ENCODE results near the gene UCK2. TPM values are rescaled to one million over a fixed set of nuclear protein-coding genes. Genes with fewer than 3 reads are reported as not detected.

UCK2 gene
- total RNA-seq, 2 experiments from 2014 or later: 0.67 to 0.71 TPM

DNA sequence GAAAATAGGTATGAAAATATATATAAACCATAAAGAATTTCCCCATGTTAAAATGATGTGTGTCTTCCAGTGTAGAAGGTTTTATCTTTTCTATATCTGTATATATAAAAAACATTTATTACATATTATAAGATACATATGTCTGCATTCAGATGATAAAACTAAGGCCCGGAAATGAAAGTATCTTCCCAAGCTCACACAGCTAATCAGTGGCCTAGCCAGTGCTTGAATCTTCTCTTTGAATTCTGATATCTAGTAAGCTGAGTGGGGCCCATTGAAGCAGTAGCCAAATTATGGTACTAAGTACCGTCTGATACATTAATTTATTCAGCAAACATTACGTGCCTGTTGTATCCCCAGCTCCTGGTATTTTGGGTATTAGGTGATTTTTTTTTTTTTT, 28.6 kb downstream of the UCK2 start:
- H3K4me3 ChIP-seq (ENCODE audit: low read length): no peak overlapping the region
- H3K27ac ChIP-seq (ENCODE audit: low read depth in 1 of 2, low read length in 2 of 2): no peak overlapping the region
- POLR2A ChIA-PET: no interaction called here
- no peak for DNase-seq
- intact Hi-C loops (cut with DNase I, micrococcal nuclease): no loop called here
- Mint-ChIP-seq H3K4me1 (ENCODE audit: low read depth) (peaks cover 17% of the 10 kb centered on the region), H3K27ac (no peak overlapping the region), H3K27me3 (no peaks in the 10 kb centered on the region), H3K36me3 (ENCODE audit: low read depth) (no peaks in the 10 kb centered on the region), H3K9me3 (no peaks in the 10 kb centered on the region), H3K4me3 (no peak overlapping the region)
- H3K36me3 ChIP-seq (ENCODE audit: insufficient read depth, low read length): no peaks in the 10 kb centered on the region
- CTCF ChIA-PET: no interaction called here
- H3K27me3 ChIP-seq (ENCODE audit: control insufficient read depth in 1 of 2, insufficient read depth in 2 of 2, low read length in 2 of 2): no peaks in the 10 kb centered on the region
- TF ChIP-seq, protein P1, sequence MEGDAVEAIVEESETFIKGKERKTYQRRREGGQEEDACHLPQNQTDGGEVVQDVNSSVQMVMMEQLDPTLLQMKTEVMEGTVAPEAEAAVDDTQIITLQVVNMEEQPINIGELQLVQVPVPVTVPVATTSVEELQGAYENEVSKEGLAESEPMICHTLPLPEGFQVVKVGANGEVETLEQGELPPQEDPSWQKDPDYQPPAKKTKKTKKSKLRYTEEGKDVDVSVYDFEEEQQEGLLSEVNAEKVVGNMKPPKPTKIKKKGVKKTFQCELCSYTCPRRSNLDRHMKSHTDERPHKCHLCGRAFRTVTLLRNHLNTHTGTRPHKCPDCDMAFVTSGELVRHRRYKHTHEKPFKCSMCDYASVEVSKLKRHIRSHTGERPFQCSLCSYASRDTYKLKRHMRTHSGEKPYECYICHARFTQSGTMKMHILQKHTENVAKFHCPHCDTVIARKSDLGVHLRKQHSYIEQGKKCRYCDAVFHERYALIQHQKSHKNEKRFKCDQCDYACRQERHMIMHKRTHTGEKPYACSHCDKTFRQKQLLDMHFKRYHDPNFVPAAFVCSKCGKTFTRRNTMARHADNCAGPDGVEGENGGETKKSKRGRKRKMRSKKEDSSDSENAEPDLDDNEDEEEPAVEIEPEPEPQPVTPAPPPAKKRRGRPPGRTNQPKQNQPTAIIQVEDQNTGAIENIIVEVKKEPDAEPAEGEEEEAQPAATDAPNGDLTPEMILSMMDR (IDR thresholded peaks at IDR 0.05): no peak
- peaks cover 6% of the 10 kb centered on the region for H3K4me1 ChIP-seq (ENCODE audit: insufficient read depth, low read length)
- ATAC-seq (ENCODE audit: poor library complexity): no peak
- H3K9me3 ChIP-seq (ENCODE audit: control insufficient read depth in 1 of 2, insufficient read depth in 1 of 2, low read length in 2 of 2): no peaks in the 10 kb centered on the region

DNA sequence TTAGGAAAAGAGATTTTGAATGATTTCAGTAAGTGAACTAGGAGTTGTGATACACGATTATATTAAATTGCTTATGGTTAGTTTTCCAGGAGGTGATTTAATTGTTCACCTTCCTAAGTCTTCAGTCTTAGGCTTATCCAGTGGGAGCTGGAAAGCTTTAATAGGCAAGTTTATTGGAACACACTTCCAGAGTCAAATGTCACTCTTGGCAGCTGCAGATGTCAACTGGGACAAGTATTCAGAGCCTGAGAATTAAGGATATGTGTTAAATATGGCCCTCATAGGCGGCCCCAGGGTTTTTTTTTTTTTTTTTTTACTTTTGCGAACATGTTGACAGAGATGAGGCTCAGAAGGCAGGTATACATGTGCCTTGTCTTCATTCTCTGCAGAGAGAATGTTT, 29.2 kb downstream of the UCK2 start:
- Mint-ChIP-seq H3K27me3 (no peaks in the 10 kb centered on the region), H3K36me3 (ENCODE audit: low read depth) (no peaks in the 10 kb centered on the region), H3K4me3 (no peak overlapping the region), H3K27ac (no peak overlapping the region), H3K9me3 (no peaks in the 10 kb centered on the region), H3K4me1 (ENCODE audit: low read depth) (peaks cover 11% of the 10 kb centered on the region)
- Histone ChIP-seq H3K27me3 (ENCODE audit: control insufficient read depth in 1 of 2, insufficient read depth in 2 of 2, low read length in 2 of 2) (no peaks in the 10 kb centered on the region), H3K36me3 (ENCODE audit: insufficient read depth, low read length) (no peaks in the 10 kb centered on the region), H3K9me3 (ENCODE audit: control insufficient read depth in 1 of 2, insufficient read depth in 1 of 2, low read length in 2 of 2) (peaks cover 0 to 4% of the 10 kb centered on the region in 2 experiments), H3K4me3 (ENCODE audit: low read length) (no peak overlapping the region), H3K27ac (ENCODE audit: low read depth in 1 of 2, low read length in 2 of 2) (no peak overlapping the region), H3K4me1 (ENCODE audit: insufficient read depth, low read length) (peaks cover under 1% of the 10 kb centered on the region)
- ChIA-PET POLR2A (no interaction called here), CTCF (no interaction called here)
- DNase-seq (no peak), ATAC-seq (ENCODE audit: poor library complexity) (no peak)
- TF ChIP-seq, protein P1 (IDR thresholded peaks at IDR 0.05): no peak
- intact Hi-C loops (cut with DNase I, micrococcal nuclease): no loop called here

DNA sequence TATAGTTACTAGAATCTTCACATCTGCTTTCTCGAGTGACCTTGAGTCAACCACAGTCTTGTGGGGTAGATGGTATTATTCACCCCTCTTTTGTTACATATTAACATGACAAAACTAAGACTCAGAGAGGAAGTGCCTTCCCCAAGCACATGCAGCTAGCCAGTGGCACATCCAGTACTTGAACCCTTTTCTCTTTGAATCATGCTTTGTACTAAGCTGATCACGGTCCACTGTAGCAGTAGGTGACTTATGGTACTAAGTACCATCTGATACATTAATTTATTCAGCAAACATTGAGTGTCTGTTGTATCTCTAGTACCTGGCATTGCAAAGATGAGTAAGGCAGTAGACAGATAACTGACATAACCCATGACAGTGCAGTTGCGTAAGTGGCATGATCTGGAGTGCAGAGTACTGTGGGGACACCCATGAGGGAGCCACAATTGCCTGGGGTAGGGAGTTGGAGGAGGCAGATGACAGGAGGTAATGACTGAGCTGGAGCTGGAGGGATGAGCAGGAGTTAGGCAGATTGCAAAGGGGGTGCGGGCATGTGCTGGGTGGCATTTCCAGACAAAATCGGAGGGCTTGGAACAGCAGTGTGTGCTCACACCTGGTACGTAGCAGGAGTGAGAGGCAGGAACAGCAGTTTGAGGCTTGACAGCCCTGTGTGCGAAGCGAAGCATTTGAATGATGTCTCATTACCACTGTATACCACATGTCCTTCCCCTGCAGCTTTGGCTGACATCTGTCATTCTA, 29.8 kb downstream of the UCK2 start:
- Mint-ChIP-seq H3K4me3 (no peak overlapping the region), H3K36me3 (ENCODE audit: low read depth) (no peaks in the 10 kb centered on the region), H3K27ac (no peak overlapping the region), H3K9me3 (no peaks in the 10 kb centered on the region), H3K27me3 (no peaks in the 10 kb centered on the region), H3K4me1 (ENCODE audit: low read depth) (peaks cover 6% of the 10 kb centered on the region)
- H3K36me3 ChIP-seq (ENCODE audit: insufficient read depth, low read length): no peaks in the 10 kb centered on the region
- DNase-seq: peak in 2 of 14 experiments; percentile 38 to 51
- no peak overlapping the region for H3K27ac ChIP-seq (ENCODE audit: low read depth in 1 of 2, low read length in 2 of 2)
- ATAC-seq (ENCODE audit: poor library complexity): no peak
- intact Hi-C loops (cut with DNase I, micrococcal nuclease): no loop called here
- peaks cover 0 to 4% of the 10 kb centered on the region in 2 experiments for H3K9me3 ChIP-seq (ENCODE audit: control insufficient read depth in 1 of 2, insufficient read depth in 1 of 2, low read length in 2 of 2)
- H3K4me1 ChIP-seq (ENCODE audit: insufficient read depth, low read length): no peaks in the 10 kb centered on the region
- H3K4me3 ChIP-seq (ENCODE audit: low read length): no peak overlapping the region
- H3K27me3 ChIP-seq (ENCODE audit: control insufficient read depth in 1 of 2, insufficient read depth in 2 of 2, low read length in 2 of 2): no peaks in the 10 kb centered on the region
- ChIA-PET POLR2A (no interaction called here), CTCF (no interaction called here)
- TF ChIP-seq, protein P1 (IDR thresholded peaks at IDR 0.05): no peak

Measured in CD4-positive, alpha-beta T cell (primary cell).